GM12801 (cell line): ENCODE measurements around the gene SLC38A2.

ENCODE experiments used
- CTCF ChIP-seq: IDR thresholded peaks from one replicate; pipeline ENCODE4 v1.5.1; 2011; ENCODE audit warnings: control low read depth; ENCODE audit not compliant: insufficient read length; ENCODE audit errors: extremely low read depth

Gene SLC38A2

GRCh38 chr12:46351886-46352650 lies 20.5 kb downstream of the SLC38A2 start:
- no peak for TF ChIP-seq CTCF

- TF ChIP-seq CTCF, result no peak
Measured at GRCh38 chr12:46351138-46351537, 21.4 kb downstream of the SLC38A2 start.

GRCh38 chr12:46349253-46349652 lies 23.3 kb downstream of the SLC38A2 start:
- TF ChIP-seq CTCF, result no peak

GRCh38 chr12:46343118-46343852 lies 29.3 kb downstream of the SLC38A2 start:
- no peak for TF ChIP-seq CTCF

- no peak for TF ChIP-seq CTCF
Measured at GRCh38 chr12:46342562-46343033, 30.0 kb downstream of the SLC38A2 start.

GRCh38 chr12:46339051-46339450 lies 33.5 kb downstream of the SLC38A2 start:
- no peak for TF ChIP-seq CTCF

- no peak for TF ChIP-seq CTCF
Measured at GRCh38 chr12:46332260-46332659, 40.3 kb downstream of the SLC38A2 start.
